ENCODE data around the gene MOB3B.

Gene MOB3B

GRCh38 chr9:27333241-27334052 is 196.2 kb downstream of the MOB3B start:
- peak; percentile 4 for DNase-seq

- no peak for DNase-seq
Observed at GRCh38 chr9:27331393-27331792, 198.2 kb downstream of the MOB3B start.

GRCh38 chr9:27329291-27329690 is 200.3 kb downstream of the MOB3B start:
- no peak for DNase-seq

- no peak for DNase-seq
Observed at GRCh38 chr9:27328483-27328882, 201.1 kb downstream of the MOB3B start.

GRCh38 chr9:27311184-27311583 is 218.4 kb downstream of the MOB3B start:
- no peak for DNase-seq

- DNase-seq: no peak
Observed at GRCh38 chr9:27310582-27310981, 219.0 kb downstream of the MOB3B start.

- DNase-seq: no peak
Observed at GRCh38 chr9:27308691-27309390, 220.8 kb downstream of the MOB3B start.

- DNase-seq: no peak
Observed at GRCh38 chr9:27304521-27304920, 225.1 kb downstream of the MOB3B start.

GRCh38 chr9:27303219-27303618 is 226.4 kb downstream of the MOB3B start:
- DNase-seq: no peak

- DNase-seq: no peak
Observed at GRCh38 chr9:27297050-27297449, 232.6 kb downstream of the MOB3B start, which contains the start of gene EQTN. EQTN (minus strand) TSS chr9:27297150; CDS start chr9:27297055, 95 bp downstream.

GRCh38 chr9:27293996-27294395 is 235.6 kb downstream of the MOB3B start:
- no peak for DNase-seq

- no peak for DNase-seq
Observed at GRCh38 chr9:27292659-27293405, 236.8 kb downstream of the MOB3B start.

GRCh38 chr9:27291292-27291691 is 238.3 kb downstream of the MOB3B start:
- DNase-seq: no peak

- no peak for DNase-seq
Observed at GRCh38 chr9:27282269-27282668, 247.3 kb downstream of the MOB3B start.

GRCh38 chr9:27280860-27281259 is 248.8 kb downstream of the MOB3B start:
- DNase-seq: no peak

GRCh38 chr9:27280249-27280648 is 249.4 kb downstream of the MOB3B start:
- no peak for DNase-seq

GRCh38 chr9:27279611-27280010 is 250.0 kb downstream of the MOB3B start:
- DNase-seq: no peak

- DNase-seq: no peak
Observed at GRCh38 chr9:27278374-27278773, 251.2 kb downstream of the MOB3B start.

- peak; percentile 20 for DNase-seq
Observed at GRCh38 chr9:27276193-27277030, 253.2 kb downstream of the MOB3B start.
